Cardiac muscle cell (in vitro differentiated cells and primary cell): Measurements from ENCODE around the gene ERICH3. TPM values are rescaled to one million over a fixed set of nuclear protein-coding genes. Genes with fewer than 3 reads are reported as not detected.

Experiments used
- DNase-seq, 2 donors: peaks; one replicate each; pipeline versions ENCODE4 v3.0.0 to v3.0.0-alpha.2; 2010 to 2017; ENCODE audit warnings: low read depth in 1 of 2, low spot score in 1 of 2
- H3K27ac ChIP-seq: fragments of 200-600 bp; sonication (generic); 2 replicates; pipeline ENCODE4 v1.5.1; 2016
- H3K27me3 ChIP-seq: fragments of 200-600 bp; sonication (generic); 2 replicates; pipeline ENCODE4 v1.6.0; 2016; ENCODE audit warnings: control low read depth
- H3K36me3 ChIP-seq: fragments of 200-600 bp; sonication (generic); 2 replicates; pipeline ENCODE4 v1.5.1; 2016; ENCODE audit warnings: control low read depth
- H3K4me1 ChIP-seq: fragments of 200-600 bp; sonication (generic); 2 replicates; pipeline ENCODE4 v1.8.1; 2017; ENCODE audit warnings: low read depth, mild to moderate bottlenecking, mixed run types
- H3K4me3 ChIP-seq: fragments of 200-600 bp; sonication (generic); 2 replicates; pipeline ENCODE4 v1.5.1; 2016; ENCODE audit warnings: mild to moderate bottlenecking
- H3K9me3 ChIP-seq: fragments of 200-600 bp; sonication (generic); 2 replicates; pipeline ENCODE4 v1.5.1; 2017; ENCODE audit warnings: low read depth, mild to moderate bottlenecking, control low read depth
- polyA plus RNA-seq: library from polyadenylated mRNA; unstranded; fragments of >200 nt; fragmentation: Nextera tagmentation; extraction: Ambion mirVana; gene quantifications from 2 replicates; pipeline ENCODE4 v1.2.1, GENCODE V29; 2016
- total RNA-seq: library from RNA; depleted of rRNA; stranded (reverse); fragments of >200 nt; gene quantifications from 2 replicates; pipeline ENCODE4 v1.2.3, GENCODE V29; 2016
- TF ChIP-seq, protein P1 (sequence below): IDR thresholded peaks from 2 replicates; pipeline ENCODE4 v1.5.1; 2012; ENCODE audit warnings: low read depth, mild to moderate bottlenecking, low read length

Gene ERICH3
- total and polyA plus RNA-seq, 2 experiments from 2014 or later = 0.15 TPM; not detected in 1

DNA sequence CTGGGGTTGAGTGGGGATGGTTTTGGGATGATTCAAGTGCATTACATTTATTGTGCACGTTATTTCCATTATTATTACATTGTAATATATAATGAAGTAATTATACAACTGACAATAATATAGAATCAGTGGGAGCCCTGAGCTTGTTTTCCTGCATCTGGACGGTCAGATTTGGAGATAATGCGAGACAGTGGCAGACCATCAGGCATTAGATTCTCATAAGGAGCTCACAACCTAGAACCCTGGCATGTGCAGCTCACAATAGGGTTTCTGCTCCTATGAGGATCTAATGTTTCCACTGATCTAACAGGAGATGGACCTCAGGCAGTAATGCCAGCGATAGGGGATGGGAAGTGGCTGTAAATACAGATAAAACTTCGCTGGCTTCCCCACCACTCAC is 83.3 kb downstream of the ERICH3 start:
- Histone ChIP-seq H3K4me3 (no peak overlapping the region), H3K27me3 (no peaks in the 10 kb centered on the region), H3K27ac (no peak overlapping the region), H3K36me3 (no peaks in the 10 kb centered on the region), H3K4me1 (peaks cover 3% of the 10 kb centered on the region), H3K9me3 (no peaks in the 10 kb centered on the region)
- no peak for DNase-seq
- TF ChIP-seq, protein P1, sequence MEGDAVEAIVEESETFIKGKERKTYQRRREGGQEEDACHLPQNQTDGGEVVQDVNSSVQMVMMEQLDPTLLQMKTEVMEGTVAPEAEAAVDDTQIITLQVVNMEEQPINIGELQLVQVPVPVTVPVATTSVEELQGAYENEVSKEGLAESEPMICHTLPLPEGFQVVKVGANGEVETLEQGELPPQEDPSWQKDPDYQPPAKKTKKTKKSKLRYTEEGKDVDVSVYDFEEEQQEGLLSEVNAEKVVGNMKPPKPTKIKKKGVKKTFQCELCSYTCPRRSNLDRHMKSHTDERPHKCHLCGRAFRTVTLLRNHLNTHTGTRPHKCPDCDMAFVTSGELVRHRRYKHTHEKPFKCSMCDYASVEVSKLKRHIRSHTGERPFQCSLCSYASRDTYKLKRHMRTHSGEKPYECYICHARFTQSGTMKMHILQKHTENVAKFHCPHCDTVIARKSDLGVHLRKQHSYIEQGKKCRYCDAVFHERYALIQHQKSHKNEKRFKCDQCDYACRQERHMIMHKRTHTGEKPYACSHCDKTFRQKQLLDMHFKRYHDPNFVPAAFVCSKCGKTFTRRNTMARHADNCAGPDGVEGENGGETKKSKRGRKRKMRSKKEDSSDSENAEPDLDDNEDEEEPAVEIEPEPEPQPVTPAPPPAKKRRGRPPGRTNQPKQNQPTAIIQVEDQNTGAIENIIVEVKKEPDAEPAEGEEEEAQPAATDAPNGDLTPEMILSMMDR = no peak

DNA sequence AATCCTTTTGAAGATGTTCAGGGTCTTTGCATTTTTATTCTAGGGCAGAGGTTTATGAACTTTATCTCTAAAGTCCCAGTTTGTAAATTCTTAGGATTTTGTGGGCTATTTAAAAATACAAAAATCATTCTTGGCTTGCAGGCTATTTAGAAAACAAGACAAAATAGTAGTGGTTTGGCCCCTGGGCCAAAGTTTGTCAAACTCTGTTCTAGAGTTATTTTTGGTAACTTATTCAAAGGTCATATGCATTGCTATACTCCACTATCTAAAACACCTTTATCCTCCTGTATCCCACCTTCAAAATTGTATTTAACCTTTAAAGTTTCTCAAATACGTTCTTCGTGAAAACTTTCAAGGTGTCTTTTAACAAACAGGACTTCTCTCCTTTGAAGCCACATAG is 85.7 kb downstream of the ERICH3 start:
- TF ChIP-seq, protein P1 = no peak
- DNase-seq = no peak
- Histone ChIP-seq H3K27ac (no peak overlapping the region), H3K4me1 (peaks cover 3% of the 10 kb centered on the region), H3K4me3 (no peak overlapping the region), H3K27me3 (no peaks in the 10 kb centered on the region), H3K36me3 (no peaks in the 10 kb centered on the region), H3K9me3 (no peaks in the 10 kb centered on the region)

DNA sequence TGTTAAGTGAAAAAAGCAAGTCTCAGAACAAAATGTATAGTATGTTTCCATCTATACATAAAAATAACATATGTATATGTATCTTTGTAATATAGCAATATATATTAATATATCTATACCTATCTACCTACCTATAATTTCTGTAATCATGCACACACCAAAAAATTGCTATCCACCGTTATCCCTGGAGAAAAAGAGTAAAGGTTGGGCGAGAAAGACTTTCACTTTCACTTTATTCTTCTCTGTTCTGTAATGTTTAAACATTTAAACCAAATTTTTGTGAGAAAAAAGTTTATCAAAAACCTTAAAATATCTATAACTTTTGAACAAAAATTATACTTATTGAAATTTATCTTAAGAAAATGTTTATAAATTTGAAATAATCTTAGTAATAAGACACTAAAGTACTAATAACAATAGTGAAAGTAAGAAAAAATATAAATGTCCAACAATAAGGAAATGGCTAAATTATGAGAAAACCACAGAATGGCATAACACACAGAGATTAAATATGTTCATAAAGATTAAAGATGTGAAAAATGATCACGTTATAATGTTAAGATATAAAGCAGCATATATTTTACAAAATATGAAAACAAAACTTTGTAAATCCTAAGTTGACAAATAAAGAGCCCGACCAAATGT is 87.2 kb downstream of the ERICH3 start:
- Histone ChIP-seq H3K9me3 (no peaks in the 10 kb centered on the region), H3K27me3 (no peaks in the 10 kb centered on the region), H3K4me1 (no peaks in the 10 kb centered on the region), H3K27ac (no peak overlapping the region), H3K36me3 (no peaks in the 10 kb centered on the region), H3K4me3 (no peak overlapping the region)
- TF ChIP-seq, protein P1 = no peak
- no peak for DNase-seq

DNA sequence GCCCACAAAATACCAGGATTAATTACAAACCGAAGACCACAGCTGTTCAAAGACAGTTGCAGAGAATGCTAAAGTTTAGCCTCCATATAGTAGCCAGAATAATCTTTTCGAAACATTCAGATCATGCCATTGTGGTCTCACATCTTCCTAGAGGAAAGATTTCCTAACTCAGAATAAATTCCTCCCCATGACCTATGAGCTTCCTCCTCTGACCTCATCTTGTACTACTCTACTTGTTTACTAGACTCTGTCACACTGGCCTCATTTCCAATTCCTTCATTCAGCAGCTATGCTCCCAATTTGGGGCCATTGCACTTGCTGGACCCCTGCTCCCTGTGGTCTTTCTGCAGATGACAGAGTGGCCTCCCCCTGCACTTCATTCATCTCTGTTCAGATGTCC is 89.4 kb downstream of the ERICH3 start:
- peak in 1 of 2 donors; percentile 1 for DNase-seq

DNA sequence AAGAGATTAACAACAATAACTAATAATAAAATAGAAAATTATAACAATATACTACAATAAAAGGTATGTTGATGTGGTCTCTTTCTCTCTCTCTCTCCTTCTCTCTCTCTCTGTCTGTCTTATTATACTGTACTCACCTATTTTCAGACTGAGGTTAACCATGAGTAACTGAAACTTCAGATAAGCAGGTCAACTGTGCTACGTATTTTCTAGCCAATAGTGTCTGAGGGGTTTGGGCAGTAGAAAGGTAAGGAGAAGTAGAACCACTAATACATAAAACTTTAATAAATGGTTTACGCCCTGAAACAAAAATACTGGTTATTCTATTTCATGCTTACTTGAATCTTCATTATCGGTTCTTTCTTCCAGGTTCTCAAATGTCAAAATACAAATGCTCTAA is 90.2 kb downstream of the ERICH3 start:
- Histone ChIP-seq H3K9me3 (no peaks in the 10 kb centered on the region), H3K27ac (no peak overlapping the region), H3K4me1 (no peaks in the 10 kb centered on the region), H3K4me3 (no peak overlapping the region), H3K27me3 (no peaks in the 10 kb centered on the region), H3K36me3 (no peaks in the 10 kb centered on the region)
- TF ChIP-seq, protein P1 = no peak
- DNase-seq = no peak

More for the DNA sequence above, 89.4 kb downstream of the ERICH3 start:
- Histone ChIP-seq H3K9me3 (no peaks in the 10 kb centered on the region), H3K36me3 (no peaks in the 10 kb centered on the region), H3K4me1 (no peaks in the 10 kb centered on the region), H3K27ac (no peak overlapping the region), H3K4me3 (no peak overlapping the region), H3K27me3 (no peaks in the 10 kb centered on the region)
- TF ChIP-seq, protein P1 = no peak

DNA sequence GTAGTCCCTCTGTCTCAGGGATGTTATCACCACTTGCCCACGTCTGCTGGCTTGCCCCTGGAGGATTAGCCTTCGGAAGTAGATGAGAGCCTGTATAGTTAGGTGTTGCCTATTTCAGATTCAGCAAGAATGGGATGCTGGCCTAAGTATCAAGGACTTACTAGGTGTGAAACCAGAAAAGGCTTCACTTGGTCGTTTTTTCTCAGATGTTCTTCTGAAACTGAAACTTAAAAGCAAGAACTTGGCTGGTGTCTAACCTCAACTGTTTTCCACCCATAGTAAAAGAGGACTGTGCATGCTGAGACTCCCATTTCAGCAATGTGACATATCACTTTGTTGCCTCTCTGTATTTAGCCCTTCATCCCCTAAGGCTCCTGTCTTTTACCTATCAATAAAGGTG is 94.2 kb downstream of the ERICH3 start:
- H3K4me3 ChIP-seq = no peak overlapping the region
- no peaks in the 10 kb centered on the region for H3K36me3 ChIP-seq
- H3K4me1 ChIP-seq = no peaks in the 10 kb centered on the region
- no peaks in the 10 kb centered on the region for H3K27me3 ChIP-seq
- TF ChIP-seq, protein P1 = no peak
- no peak overlapping the region for H3K27ac ChIP-seq
- H3K9me3 ChIP-seq = no peaks in the 10 kb centered on the region
- no peak for DNase-seq
